Smooth muscle cell (in vitro differentiated cells): Measurements from ENCODE around the gene TPM4. TPM values are rescaled to one million over a fixed set of nuclear protein-coding genes. Genes with fewer than 3 reads are reported as not detected.
"Not testable (repeated sequence)": the region's sequence is repeated elsewhere in the genome, so short reads cannot be mapped to it uniquely, and the experiment has no call there.

Experiments
- DNase-seq: peaks from one replicate; lab custom pipeline; 2025; ENCODE audit not compliant: unreplicated experiment; lab: John Stamatoyannopoulos, UW
- H2AFZ ChIP-seq: fragments of 200-600 bp; sonication (generic); 2 replicates; pipeline ENCODE4 v1.6.0; 2016; ENCODE audit warnings: antibody characterized with exemption, low read depth, mild to moderate bottlenecking
- H3F3A ChIP-seq: fragments of 200-600 bp; sonication (generic); 2 replicates; pipeline ENCODE4 v1.6.0; 2017; ENCODE audit warnings: antibody characterized with exemption, low read depth
- H3K27ac ChIP-seq: fragments of 200-600 bp; sonication (generic); 2 replicates; pipeline ENCODE4 v1.5.1; 2016; ENCODE audit warnings: low read depth, mild to moderate bottlenecking
- H3K27me3 ChIP-seq: fragments of 200-600 bp; sonication (generic); 2 replicates; pipeline ENCODE4 v1.6.1; 2016; ENCODE audit warnings: low read depth, mild to moderate bottlenecking
- H3K36me3 ChIP-seq: fragments of 200-600 bp; sonication (generic); 2 replicates; pipeline ENCODE4 v1.5.1; 2016; ENCODE audit warnings: low read depth
- H3K4me1 ChIP-seq: fragments of 200-600 bp; sonication (generic); 2 replicates; pipeline ENCODE4 v1.5.1; 2016; ENCODE audit warnings: low read depth
- H3K4me2 ChIP-seq: fragments of 200-600 bp; sonication (generic); 2 replicates; pipeline ENCODE4 v1.6.0; 2016; ENCODE audit warnings: mild to moderate bottlenecking
- H3K4me3 ChIP-seq: fragments of 200-600 bp; sonication (generic); 2 replicates; pipeline ENCODE4 v1.5.1; 2016; ENCODE audit warnings: mild to moderate bottlenecking
- H3K79me2 ChIP-seq: fragments of 200-600 bp; sonication (generic); 2 replicates; pipeline ENCODE4 v1.6.0; 2016; ENCODE audit warnings: low read depth, mild to moderate bottlenecking
- H3K9ac ChIP-seq: fragments of 200-600 bp; sonication (generic); 2 replicates; pipeline ENCODE4 v1.6.0; 2016; ENCODE audit warnings: low read depth
- H3K9me3 ChIP-seq: fragments of 200-600 bp; sonication (generic); replicated peaks from 2 replicates; pipeline ENCODE4 v1.5.1; 2016; ENCODE audit warnings: low read depth
- H4K20me1 ChIP-seq: fragments of 200-600 bp; sonication (generic); 2 replicates; pipeline ENCODE4 v1.6.0; 2016; ENCODE audit warnings: low read depth
- CTCF ChIP-seq: fragments of 200-600 bp; sonication (generic); IDR thresholded peaks from 2 replicates; pipeline ENCODE4 v1.5.1; 2017; ENCODE audit warnings: borderline replicate concordance, mild to moderate bottlenecking, antibody characterized with exemption; ENCODE audit not compliant: insufficient read depth, poor library complexity, severe bottlenecking
- WGBS: methylation state at CpG from one replicate; pipeline ENCODE4 v1.1.7; 2016; ENCODE audit warnings: low lambda C conversion rate; 5-methylcytosine and 5-hydroxymethylcytosine counted together
- polyA plus RNA-seq: library from polyadenylated mRNA; unstranded; fragments of >200 nt; fragmentation: Nextera tagmentation; extraction: Ambion mirVana; gene quantifications from 2 replicates; pipeline ENCODE4 v1.2.1, GENCODE V29; 2016
- total RNA-seq: library from RNA; depleted of rRNA; stranded (reverse); fragments of >200 nt; gene quantifications from 2 replicates; pipeline ENCODE4 v1.2.3, GENCODE V29; 2014

TPM4 gene
- total and polyA plus RNA-seq, 2 experiments from 2014 or later: 1,070 to 1,074 TPM

- 98% methylated on average over 12 of the region's 12 CpGs for WGBS
- peaks cover 39% of the 10 kb centered on the region for H4K20me1 ChIP-seq
- no peaks in the 10 kb centered on the region for H3K9me3 ChIP-seq
- H3K9ac ChIP-seq: no peak overlapping the region
- H2AFZ ChIP-seq: no peak overlapping the region
- H3K27me3 ChIP-seq: no peaks in the 10 kb centered on the region
- H3K4me3 ChIP-seq: no peak overlapping the region
- H3K27ac ChIP-seq: no peak overlapping the region
- TF ChIP-seq CTCF: no peak
- no peak for DNase-seq
- no peaks in the 10 kb centered on the region for H3K4me1 ChIP-seq
- H3F3A ChIP-seq: no peaks in the 10 kb centered on the region
- no peak overlapping the region for H3K4me2 ChIP-seq
- peaks cover 6% of the 10 kb centered on the region for H3K36me3 ChIP-seq
- peaks cover 31% of the 10 kb centered on the region for H3K79me2 ChIP-seq
These were observed 42.3 kb downstream of the TPM4 start for GRCh38 chr19:16118489-16119033.

GRCh38 chr19:16119075-16119857 is 43.0 kb downstream of the TPM4 start:
- H3K79me2 ChIP-seq: peaks cover 24% of the 10 kb centered on the region
- not testable (repeated sequence) for H3K27ac ChIP-seq, H2AFZ ChIP-seq, H3F3A ChIP-seq, H3K9ac ChIP-seq, H3K4me3 ChIP-seq, H3K4me1 ChIP-seq, H3K36me3 ChIP-seq, H3K4me2 ChIP-seq, DNase-seq, H3K27me3 ChIP-seq, H3K9me3 ChIP-seq
- 94% methylated on average over 19 of the region's 19 CpGs for WGBS
- peaks cover 36% of the 10 kb centered on the region for H4K20me1 ChIP-seq

GRCh38 chr19:16121141-16121540 is 44.8 kb downstream of the TPM4 start:
- WGBS: 79% methylated on average over 5 of the region's 5 CpGs
- Histone ChIP-seq H3F3A (no peaks in the 10 kb centered on the region), H3K9ac (no peak overlapping the region), H3K79me2 (peaks cover 6% of the 10 kb centered on the region), H3K9me3 (no peaks in the 10 kb centered on the region), H3K27me3 (no peaks in the 10 kb centered on the region), H3K4me2 (no peak overlapping the region), H3K27ac (no peak overlapping the region), H3K4me3 (no peak overlapping the region), H3K36me3 (peaks cover 6% of the 10 kb centered on the region), H2AFZ (no peak overlapping the region), H3K4me1 (no peaks in the 10 kb centered on the region), H4K20me1 (peaks cover 18% of the 10 kb centered on the region)
- no peak for DNase-seq
- no peak for TF ChIP-seq CTCF

GRCh38 chr19:16121967-16122366 is 45.7 kb downstream of the TPM4 start:
- H3K27me3 ChIP-seq: no peaks in the 10 kb centered on the region
- peaks cover 5% of the 10 kb centered on the region for H3K79me2 ChIP-seq
- no peak overlapping the region for H3K4me3 ChIP-seq
- H3F3A ChIP-seq: no peaks in the 10 kb centered on the region
- no peak for TF ChIP-seq CTCF
- WGBS: 95% methylated on average over 11 of the region's 11 CpGs
- H3K27ac ChIP-seq: no peak overlapping the region
- H3K4me2 ChIP-seq: no peak overlapping the region
- peaks cover 6% of the 10 kb centered on the region for H3K36me3 ChIP-seq
- H2AFZ ChIP-seq: no peak overlapping the region
- DNase-seq: no peak
- no peak overlapping the region for H3K9ac ChIP-seq
- H3K4me1 ChIP-seq: no peaks in the 10 kb centered on the region
- no peaks in the 10 kb centered on the region for H3K9me3 ChIP-seq
- H4K20me1 ChIP-seq: peaks cover 17% of the 10 kb centered on the region
